CD8-positive, alpha-beta memory T cell (primary cell): ENCODE measurements around the gene DPP6. TPM values are rescaled to one million over a fixed set of nuclear protein-coding genes. Genes with fewer than 3 reads are reported as not detected.

Experiments used
- CTCF ChIA-PET: fragments of 350-600 bp; sonication (Branson Sonifier 250); formaldehyde crosslinking; loops from one replicate; lab custom pipeline; 2021; ENCODE audit warnings: antibody characterized with exemption; lab: Charles Lee
- POLR2A ChIA-PET: fragments of 350-600 bp; sonication (Branson Sonifier 250); formaldehyde crosslinking; loops from one replicate; lab custom pipeline; 2021; ENCODE audit warnings: antibody characterized with exemption; lab: Charles Lee
- DNase-seq, 5 donors: peaks; one replicate each; pipeline versions ENCODE4 v3.0.0 to v3.0.0-alpha.2; 2020 to 2022; ENCODE audit warnings: mixed read lengths in 1 of 5
- H3K27ac ChIP-seq: one replicate; pipeline ENCODE4 v1.7.0; 2013; ENCODE audit warnings: low read depth, mild to moderate bottlenecking, low read length, moderate library complexity
- H3K27me3 ChIP-seq: 2 replicates; pipeline ENCODE4 v1.7.0; 2013; ENCODE audit warnings: low read length, mild to moderate bottlenecking; ENCODE audit not compliant: insufficient read depth, poor library complexity, severe bottlenecking
- H3K36me3 ChIP-seq: 2 replicates; pipeline ENCODE4 v1.7.0; 2013; ENCODE audit warnings: mild to moderate bottlenecking, low read length, moderate library complexity; ENCODE audit not compliant: insufficient read depth
- H3K4me1 ChIP-seq: 2 replicates; pipeline ENCODE4 v1.7.0; 2013; ENCODE audit warnings: mild to moderate bottlenecking, low read length, moderate library complexity; ENCODE audit not compliant: insufficient read depth
- H3K4me3 ChIP-seq: 2 replicates; pipeline ENCODE4 v1.7.0; 2013; ENCODE audit warnings: mild to moderate bottlenecking, low read length
- H3K9me3 ChIP-seq: 2 replicates; pipeline ENCODE4 v1.7.0; 2013; ENCODE audit warnings: mild to moderate bottlenecking, low read length
- H3K27ac Mint-ChIP-seq, 8 donors: one replicate each; pipeline ENCODE4 v1.8.0; 2020 to 2021; ENCODE audit warnings: mixed read lengths in 8 of 8, mild to moderate bottlenecking in 6 of 8, inconsistent platforms in 3 of 8, moderate library complexity in 3 of 8
- H3K27me3 Mint-ChIP-seq, 2 donors: one replicate each; pipeline ENCODE4 v1.8.0; 2020 to 2021; ENCODE audit warnings: mixed read lengths in 2 of 2, mild to moderate bottlenecking in 1 of 2, moderate library complexity in 1 of 2
- H3K36me3 Mint-ChIP-seq, 3 donors: one replicate each; pipeline ENCODE4 v1.8.0; 2020 to 2021; ENCODE audit warnings: mixed read lengths in 3 of 3, inconsistent platforms in 1 of 3, mild to moderate bottlenecking in 1 of 3
- H3K4me1 Mint-ChIP-seq, 3 donors: one replicate each; pipeline ENCODE4 v1.8.0; 2020 to 2021; ENCODE audit warnings: mixed read lengths in 3 of 3, inconsistent platforms in 1 of 3, mild to moderate bottlenecking in 1 of 3
- H3K4me3 Mint-ChIP-seq, 7 donors: one replicate each; pipeline ENCODE4 v1.8.0; 2020 to 2021; ENCODE audit warnings: mixed read lengths in 7 of 7, mild to moderate bottlenecking in 6 of 7, moderate library complexity in 4 of 7, inconsistent platforms in 2 of 7
- H3K9me3 Mint-ChIP-seq, 5 donors: one replicate each; pipeline ENCODE4 v1.8.0; 2020 to 2022; ENCODE audit warnings: mixed read lengths in 5 of 5, mild to moderate bottlenecking in 3 of 5, moderate library complexity in 2 of 5, inconsistent platforms in 1 of 5
- polyA plus RNA-seq: library from polyadenylated mRNA; unstranded; fragments of 300-500 nt; fragmentation: Illumina TruSeq; gene quantifications from one replicate; pipeline ENCODE4 v1.2.3, GENCODE V29; 2021
- total RNA-seq, 2 experiments: library from RNA; stranded (reverse); gene quantifications; one replicate each; pipeline ENCODE4 v1.2.3, GENCODE V29; 2021

Gene DPP6
- total and polyA plus RNA-seq, 3 experiments from 2014 or later = not detected

DNA sequence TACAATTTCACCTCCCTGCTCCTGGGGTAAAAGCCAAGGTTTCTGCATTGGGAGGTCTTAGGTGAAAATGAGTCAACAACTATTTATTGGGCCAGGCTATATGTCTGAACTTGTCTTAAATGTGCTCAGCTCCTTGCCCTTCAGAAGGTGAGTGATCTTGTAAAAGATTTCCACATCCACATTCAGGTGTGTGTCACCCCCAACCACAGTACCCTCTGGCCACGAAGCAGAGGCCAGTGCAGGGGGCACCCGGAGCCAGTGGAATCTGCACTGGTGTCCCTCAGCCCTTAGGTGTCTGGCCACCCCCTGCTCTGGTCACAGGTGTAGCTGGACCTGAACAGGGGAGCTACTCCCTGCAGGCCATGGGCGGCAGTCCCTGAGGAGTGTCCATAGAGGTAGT, 752.3 kb downstream of the DPP6 start:
- H3K4me3 Mint-ChIP-seq = no peak overlapping the region

DNA sequence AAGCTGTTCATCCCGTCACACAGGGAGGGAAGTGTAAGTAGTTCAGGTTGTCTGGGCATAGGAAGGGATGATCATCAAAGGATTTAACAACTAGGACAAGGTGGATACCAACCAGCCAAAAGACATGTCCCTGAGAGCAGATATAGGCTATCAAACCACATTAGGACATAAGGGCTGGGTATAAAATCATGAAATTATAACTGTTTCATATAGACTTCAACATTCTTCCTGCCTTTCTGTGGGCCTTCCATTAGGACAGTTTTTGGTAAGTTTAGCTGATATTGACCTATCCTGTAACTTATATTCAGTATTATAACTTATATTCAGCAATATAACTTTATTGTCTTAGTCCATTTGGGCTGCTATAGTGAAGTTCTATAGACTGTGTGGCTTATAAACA, 759.8 kb downstream of the DPP6 start:
- H3K27me3 ChIP-seq = no peaks in the 10 kb centered on the region

More for the DNA sequence above, 752.3 kb downstream of the DPP6 start:
- Histone ChIP-seq H3K36me3 (no peaks in the 10 kb centered on the region), H3K27ac (no peak overlapping the region), H3K9me3 (no peaks in the 10 kb centered on the region), H3K4me1 (no peaks in the 10 kb centered on the region), H3K4me3 (no peak overlapping the region), H3K27me3 (no peaks in the 10 kb centered on the region)
- Mint-ChIP-seq H3K27ac (no peak overlapping the region), H3K9me3 (peaks cover 0 to 10% (median 0%) of the 10 kb centered on the region in 5 donors), H3K27me3 (peaks cover 0 to 2% of the 10 kb centered on the region in 2 donors), H3K36me3 (no peaks in the 10 kb centered on the region), H3K4me1 (no peaks in the 10 kb centered on the region)
- POLR2A ChIA-PET = no interaction called here
- CTCF ChIA-PET = no interaction called here
- no peak for DNase-seq

DNA sequence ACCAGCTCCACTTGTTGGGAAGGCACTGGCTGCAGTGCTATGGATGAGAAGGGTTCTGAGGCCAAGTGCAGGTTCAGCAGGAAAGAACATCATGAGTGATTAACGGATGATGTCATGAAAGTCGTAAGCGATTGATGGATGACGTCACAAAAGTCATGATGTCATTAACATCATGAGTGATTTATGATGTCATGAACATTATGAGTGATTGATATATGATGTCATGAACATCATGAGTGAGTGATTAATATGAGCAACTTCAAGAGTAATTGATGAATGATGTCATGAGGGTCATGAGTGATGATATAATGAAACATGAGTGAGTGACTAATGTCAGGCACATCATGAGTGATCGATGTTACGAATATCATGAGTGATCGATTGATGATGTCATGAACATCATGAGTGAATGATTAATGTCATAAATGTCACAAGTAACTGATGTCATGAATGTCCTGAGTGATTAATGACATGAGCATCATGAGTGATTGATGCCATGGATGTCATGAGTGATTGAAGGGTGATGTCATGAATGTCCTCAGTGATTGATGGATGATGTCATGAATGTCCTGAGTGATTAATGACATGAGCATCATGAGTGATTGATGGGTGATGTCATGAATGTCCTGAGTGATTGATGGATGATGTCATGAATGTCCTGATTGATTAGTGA, 765.2 kb downstream of the DPP6 start:
- no peak overlapping the region for H3K27ac ChIP-seq
- no peaks in the 10 kb centered on the region for H3K4me1 ChIP-seq
- peaks cover 2 to 10% (median 4%) of the 10 kb centered on the region in 5 donors for H3K9me3 Mint-ChIP-seq
- no peak overlapping the region for H3K4me3 ChIP-seq
- no peak overlapping the region for H3K27ac Mint-ChIP-seq
- CTCF ChIA-PET = no interaction called here
- no peaks in the 10 kb centered on the region for H3K36me3 ChIP-seq
- no peaks in the 10 kb centered on the region for H3K4me1 Mint-ChIP-seq
- no peak overlapping the region for H3K4me3 Mint-ChIP-seq
- H3K36me3 Mint-ChIP-seq = peaks cover 0 to 1% (median 0%) of the 10 kb centered on the region in 3 donors
- H3K27me3 Mint-ChIP-seq = peaks cover 7 to 12% of the 10 kb centered on the region in 2 donors
- H3K27me3 ChIP-seq = no peaks in the 10 kb centered on the region
- H3K9me3 ChIP-seq = no peaks in the 10 kb centered on the region
- DNase-seq = no peak
- POLR2A ChIA-PET = no interaction called here

More for the DNA sequence above, 759.8 kb downstream of the DPP6 start:
- Mint-ChIP-seq H3K4me3 (no peak overlapping the region), H3K4me1 (no peaks in the 10 kb centered on the region), H3K9me3 (peaks cover 6 to 20% (median 15%) of the 10 kb centered on the region in 5 donors), H3K27me3 (peaks cover 3 to 7% of the 10 kb centered on the region in 2 donors), H3K36me3 (peaks cover 0 to 1% (median 0%) of the 10 kb centered on the region in 3 donors), H3K27ac (no peak overlapping the region)
- ChIA-PET POLR2A (no interaction called here), CTCF (no interaction called here)
- DNase-seq = no peak
- H3K4me1 ChIP-seq = no peaks in the 10 kb centered on the region
- no peak overlapping the region for H3K4me3 ChIP-seq
- H3K36me3 ChIP-seq = no peaks in the 10 kb centered on the region
- H3K27ac ChIP-seq = no peak overlapping the region
- peaks cover 4% of the 10 kb centered on the region for H3K9me3 ChIP-seq

DNA sequence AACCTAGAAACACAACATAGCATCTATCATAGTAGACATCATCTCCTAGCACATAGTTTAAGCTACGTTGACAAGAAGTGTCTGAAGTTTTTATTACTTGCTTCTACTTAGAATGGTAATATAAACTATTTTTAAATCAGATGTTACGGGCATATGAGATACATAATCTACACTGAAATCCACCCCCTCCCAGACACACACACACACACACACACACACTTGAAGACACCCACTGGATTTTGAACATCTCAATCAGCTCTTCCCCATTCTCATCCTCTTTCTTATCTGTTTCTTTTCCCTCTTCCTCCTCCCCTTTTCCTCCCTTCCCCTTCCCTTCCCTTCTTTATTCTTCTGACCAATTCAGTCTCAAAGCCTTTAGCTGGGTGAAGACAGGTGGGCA, 774.8 kb downstream of the DPP6 start:
- Histone ChIP-seq H3K4me1 (no peaks in the 10 kb centered on the region), H3K27ac (no peak overlapping the region), H3K4me3 (no peak overlapping the region), H3K27me3 (no peaks in the 10 kb centered on the region), H3K36me3 (no peaks in the 10 kb centered on the region), H3K9me3 (no peaks in the 10 kb centered on the region)
- Mint-ChIP-seq H3K9me3 (no peaks in the 10 kb centered on the region), H3K4me3 (no peak overlapping the region), H3K4me1 (no peaks in the 10 kb centered on the region), H3K27ac (no peak overlapping the region), H3K36me3 (no peaks in the 10 kb centered on the region), H3K27me3 (peaks cover 11 to 15% of the 10 kb centered on the region in 2 donors)
- POLR2A ChIA-PET = no interaction called here
- DNase-seq = no peak
- CTCF ChIA-PET = no interaction called here

DNA sequence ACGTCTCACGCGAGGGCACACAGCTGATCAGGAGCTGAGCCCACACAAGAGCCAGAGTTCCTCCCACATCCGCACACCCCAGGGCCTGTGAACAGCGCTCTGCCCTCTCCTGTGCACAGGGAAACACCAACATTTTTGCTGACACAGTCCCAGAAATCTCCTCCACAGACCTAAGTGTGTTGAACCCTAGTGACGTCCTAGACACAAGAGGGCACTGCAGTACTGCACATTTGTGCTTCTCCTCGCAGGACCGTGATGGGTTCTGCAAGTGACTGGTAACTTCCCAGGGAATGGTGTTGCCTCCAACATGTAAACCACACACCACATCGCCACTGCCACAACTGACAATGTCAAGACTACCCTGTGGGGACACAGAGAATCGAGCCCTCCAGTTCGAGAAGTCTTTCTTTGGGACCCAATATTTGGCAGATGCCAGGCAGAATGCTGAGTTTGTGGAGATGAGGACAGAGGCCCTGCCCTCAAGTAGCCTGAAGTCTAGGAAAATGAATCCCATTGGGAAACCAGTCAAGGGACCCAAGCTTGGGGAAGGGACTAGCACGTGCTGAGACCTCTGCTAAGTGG, 780.5 kb downstream of the DPP6 start:
- DNase-seq = no peak
- Histone ChIP-seq H3K4me3 (no peak overlapping the region), H3K4me1 (no peaks in the 10 kb centered on the region), H3K27ac (no peak overlapping the region), H3K9me3 (no peaks in the 10 kb centered on the region), H3K27me3 (no peaks in the 10 kb centered on the region), H3K36me3 (no peaks in the 10 kb centered on the region)
- CTCF ChIA-PET = no interaction called here
- Mint-ChIP-seq H3K9me3 (no peaks in the 10 kb centered on the region), H3K36me3 (no peaks in the 10 kb centered on the region), H3K27ac (no peak overlapping the region), H3K4me3 (no peak overlapping the region), H3K4me1 (no peaks in the 10 kb centered on the region), H3K27me3 (peaks cover 3 to 5% of the 10 kb centered on the region in 2 donors)
- POLR2A ChIA-PET = no interaction called here

DNA sequence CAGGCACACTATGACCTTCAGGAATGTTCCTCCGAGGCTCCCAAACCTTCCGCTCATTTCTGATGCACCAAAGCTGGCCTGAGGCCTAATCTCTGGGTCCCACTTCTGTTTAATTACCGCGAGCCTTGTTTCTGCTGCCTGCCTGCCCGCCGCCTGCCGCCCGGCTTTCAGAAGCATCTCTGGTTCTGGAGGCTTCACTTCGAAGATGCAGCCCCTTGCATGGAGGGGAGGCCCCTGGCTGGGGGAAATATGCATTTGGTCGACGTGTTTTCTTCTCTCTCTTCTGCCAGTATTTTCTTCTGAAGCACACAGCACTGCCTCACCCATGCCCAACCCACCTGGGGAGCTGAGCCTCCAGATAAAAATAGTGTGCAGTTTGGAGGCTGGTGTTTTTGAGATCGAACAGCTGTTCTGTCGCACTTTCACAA, 783.8 kb downstream of the DPP6 start:
- Histone ChIP-seq H3K27me3 (no peaks in the 10 kb centered on the region), H3K9me3 (no peaks in the 10 kb centered on the region), H3K4me3 (no peak overlapping the region), H3K36me3 (no peaks in the 10 kb centered on the region), H3K4me1 (no peaks in the 10 kb centered on the region), H3K27ac (no peak overlapping the region)
- Mint-ChIP-seq H3K4me1 (no peaks in the 10 kb centered on the region), H3K4me3 (no peak overlapping the region), H3K27me3 (peaks cover 10 to 12% of the 10 kb centered on the region in 2 donors), H3K9me3 (peaks cover 0 to 4% (median 0%) of the 10 kb centered on the region in 5 donors), H3K36me3 (no peaks in the 10 kb centered on the region), H3K27ac (no peak overlapping the region)
- no peak for DNase-seq
- CTCF ChIA-PET = no interaction called here
- POLR2A ChIA-PET = no interaction called here

DNA sequence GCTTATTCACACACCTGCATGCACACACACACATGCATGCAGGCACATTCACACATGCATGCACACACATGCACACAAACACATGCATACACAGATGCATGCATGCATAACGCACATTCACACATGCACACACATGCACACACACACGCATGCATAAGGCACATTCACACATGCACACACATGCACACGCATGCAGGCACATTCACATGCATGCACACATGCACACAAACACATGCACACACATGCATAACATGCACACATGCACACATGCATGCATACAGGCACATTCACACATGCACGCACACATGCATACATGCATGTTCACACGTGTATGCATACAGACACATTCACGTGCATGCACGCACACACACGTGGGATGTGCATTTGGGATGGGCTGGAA, 784.9 kb downstream of the DPP6 start:
- no peaks in the 10 kb centered on the region for H3K36me3 ChIP-seq
- Mint-ChIP-seq H3K4me1 (no peaks in the 10 kb centered on the region), H3K27ac (no peak overlapping the region), H3K9me3 (peaks cover 0 to 4% (median 0%) of the 10 kb centered on the region in 5 donors), H3K4me3 (no peak overlapping the region), H3K36me3 (no peaks in the 10 kb centered on the region), H3K27me3 (peaks cover 12% of the 10 kb centered on the region in 2 donors)
- no peaks in the 10 kb centered on the region for H3K27me3 ChIP-seq
- H3K9me3 ChIP-seq = no peaks in the 10 kb centered on the region
- ChIA-PET CTCF (no interaction called here), POLR2A (no interaction called here)
- no peak overlapping the region for H3K27ac ChIP-seq
- no peaks in the 10 kb centered on the region for H3K4me1 ChIP-seq
- no peak overlapping the region for H3K4me3 ChIP-seq
- DNase-seq = no peak

DNA sequence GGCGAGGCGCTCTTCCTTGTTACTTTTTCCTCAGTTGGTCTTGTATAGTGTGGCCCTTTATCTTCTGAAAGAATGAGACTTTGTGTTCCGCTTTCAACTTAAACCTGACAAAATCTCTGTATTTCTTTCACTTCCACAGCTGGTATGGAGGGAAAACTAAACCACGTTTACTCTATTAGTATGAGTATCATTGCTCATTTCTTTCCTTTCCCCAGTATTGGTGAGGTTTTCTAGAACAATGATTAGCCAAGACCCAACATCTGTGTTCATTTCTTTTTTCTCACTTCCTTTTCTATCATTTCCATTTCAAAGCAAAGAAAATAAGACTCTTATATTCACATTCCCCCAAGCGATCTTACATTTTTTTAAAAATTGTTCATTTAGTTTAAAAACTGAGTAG, 785.4 kb downstream of the DPP6 start:
- H3K27me3 ChIP-seq = no peaks in the 10 kb centered on the region
- CTCF ChIA-PET = no interaction called here
- H3K27ac Mint-ChIP-seq = no peak overlapping the region
- POLR2A ChIA-PET = no interaction called here
- H3K4me3 Mint-ChIP-seq = no peak overlapping the region
- no peak overlapping the region for H3K27ac ChIP-seq
- no peaks in the 10 kb centered on the region for H3K36me3 Mint-ChIP-seq
- no peaks in the 10 kb centered on the region for H3K36me3 ChIP-seq
- DNase-seq = no peak
- H3K9me3 ChIP-seq = no peaks in the 10 kb centered on the region
- H3K9me3 Mint-ChIP-seq = peaks cover 0 to 4% (median 0%) of the 10 kb centered on the region in 5 donors
- no peaks in the 10 kb centered on the region for H3K4me1 Mint-ChIP-seq
- H3K27me3 Mint-ChIP-seq = peaks cover 9 to 13% of the 10 kb centered on the region in 2 donors
- H3K4me3 ChIP-seq = no peak overlapping the region
- no peaks in the 10 kb centered on the region for H3K4me1 ChIP-seq
